Activated CD4-positive, alpha-beta T cell treated with anti-CD3 and anti-CD28 coated beads for 36 hours (primary cell): Measurements from ENCODE around the gene CYP3A5. TPM values are rescaled to one million over a fixed set of nuclear protein-coding genes. Genes with fewer than 3 reads are reported as not detected.

Experiments used
- ATAC-seq: fragments of 200-7000 bp; cut with Tn5 transposase; one replicate; pipeline ENCODE4 v1.10.0; 2021; ENCODE audit warnings: mild to moderate bottlenecking, moderate library complexity
- CTCF ChIA-PET: fragments of 350-600 bp; sonication (Branson Sonifier 250); formaldehyde crosslinking; loops from one replicate; lab custom pipeline; 2021; ENCODE audit warnings: antibody characterized with exemption; lab: Charles Lee
- POLR2A ChIA-PET: fragments of 350-600 bp; sonication (Branson Sonifier 250); formaldehyde crosslinking; loops from one replicate; lab custom pipeline; 2021; ENCODE audit warnings: antibody characterized with exemption, inconsistent platforms; lab: Charles Lee
- DNase-seq: peaks from one replicate; pipeline ENCODE4 v3.0.0-alpha.2; 2020
- H3K27ac Mint-ChIP-seq: one replicate; pipeline ENCODE4 v1.8.0; 2021; ENCODE audit warnings: mixed read lengths
- H3K27me3 Mint-ChIP-seq: one replicate; pipeline ENCODE4 v1.8.0; 2021; ENCODE audit warnings: mixed read lengths
- H3K36me3 Mint-ChIP-seq: one replicate; pipeline ENCODE4 v1.8.0; 2021; ENCODE audit warnings: low read depth, mixed read lengths
- H3K4me1 Mint-ChIP-seq: one replicate; pipeline ENCODE4 v1.8.0; 2021; ENCODE audit warnings: mixed read lengths
- H3K4me3 Mint-ChIP-seq: one replicate; pipeline ENCODE4 v1.8.0; 2021; ENCODE audit warnings: mild to moderate bottlenecking, moderate library complexity, mixed read lengths
- H3K9me3 Mint-ChIP-seq: one replicate; pipeline ENCODE4 v1.8.0; 2021; ENCODE audit warnings: low read depth, mixed read lengths
- intact Hi-C, 2 experiments: fragments of 100-400 bp; cut with DNase I in 1 of 2; cut with micrococcal nuclease in 1 of 2; formaldehyde crosslinking; loops; one replicate each; pipeline versions ENCODE4 v1.14.2 to v1.15.1; 2022 to 2024; cut with DNase I, micrococcal nuclease
- total RNA-seq, 2 experiments: library from RNA; stranded (reverse); gene quantifications; one replicate each; pipeline ENCODE4 v1.2.3, GENCODE V29; 2021

The CYP3A5 gene
- total RNA-seq, 2 experiments from 2014 or later: not detected

DNA sequence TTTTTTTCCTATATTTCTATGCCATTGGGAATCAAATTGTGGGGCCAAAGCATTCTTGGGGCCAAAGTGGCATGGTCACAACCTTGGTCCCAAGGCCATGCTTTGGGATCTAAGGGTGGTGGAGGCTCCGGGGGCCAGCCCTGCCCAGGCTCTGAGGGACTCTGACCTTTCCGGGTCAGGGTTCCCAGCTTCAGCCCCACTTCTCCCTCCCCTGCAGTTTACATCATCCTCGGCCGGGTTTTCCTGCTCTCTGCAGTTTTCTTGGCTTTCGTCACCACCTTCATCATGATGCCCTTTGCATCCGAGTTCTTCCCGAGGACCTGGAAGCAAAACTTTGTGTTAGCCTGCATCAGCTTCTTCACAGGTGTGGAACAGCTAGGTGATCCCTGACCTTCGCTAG, 73.3 kb downstream of the CYP3A5 start:
- Mint-ChIP-seq H3K27ac (no peak overlapping the region), H3K4me1 (no peaks in the 10 kb centered on the region), H3K9me3 (no peaks in the 10 kb centered on the region), H3K4me3 (no peak overlapping the region), H3K36me3 (no peaks in the 10 kb centered on the region), H3K27me3 (no peaks in the 10 kb centered on the region)
- intact Hi-C loops: no loop called here
- ChIA-PET CTCF (no interaction called here), POLR2A (no interaction called here)
- no peak for ATAC-seq
- DNase-seq: no peak

DNA sequence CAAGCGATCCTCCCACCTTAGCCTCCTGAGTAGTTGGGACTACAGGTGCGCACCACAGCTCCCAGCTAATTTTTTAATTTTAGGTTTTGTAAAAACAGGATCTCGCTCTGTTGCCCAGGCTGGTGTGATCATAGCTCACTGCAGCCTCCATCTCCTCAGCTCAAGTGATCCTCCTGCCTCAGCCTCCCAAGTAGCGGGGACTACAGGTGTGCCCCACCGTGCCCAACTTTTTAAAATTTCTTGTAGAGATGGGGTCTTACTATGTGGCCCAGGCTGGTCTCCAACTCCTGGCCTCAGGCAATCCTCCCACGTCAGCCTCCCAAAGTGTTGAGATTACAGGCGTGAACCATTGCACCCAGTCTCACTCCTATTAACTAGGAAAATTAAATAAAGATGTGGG, 74.3 kb downstream of the CYP3A5 start:
- intact Hi-C loops: no loop called here
- POLR2A ChIA-PET: no interaction called here
- H3K36me3 Mint-ChIP-seq: no peaks in the 10 kb centered on the region

DNA sequence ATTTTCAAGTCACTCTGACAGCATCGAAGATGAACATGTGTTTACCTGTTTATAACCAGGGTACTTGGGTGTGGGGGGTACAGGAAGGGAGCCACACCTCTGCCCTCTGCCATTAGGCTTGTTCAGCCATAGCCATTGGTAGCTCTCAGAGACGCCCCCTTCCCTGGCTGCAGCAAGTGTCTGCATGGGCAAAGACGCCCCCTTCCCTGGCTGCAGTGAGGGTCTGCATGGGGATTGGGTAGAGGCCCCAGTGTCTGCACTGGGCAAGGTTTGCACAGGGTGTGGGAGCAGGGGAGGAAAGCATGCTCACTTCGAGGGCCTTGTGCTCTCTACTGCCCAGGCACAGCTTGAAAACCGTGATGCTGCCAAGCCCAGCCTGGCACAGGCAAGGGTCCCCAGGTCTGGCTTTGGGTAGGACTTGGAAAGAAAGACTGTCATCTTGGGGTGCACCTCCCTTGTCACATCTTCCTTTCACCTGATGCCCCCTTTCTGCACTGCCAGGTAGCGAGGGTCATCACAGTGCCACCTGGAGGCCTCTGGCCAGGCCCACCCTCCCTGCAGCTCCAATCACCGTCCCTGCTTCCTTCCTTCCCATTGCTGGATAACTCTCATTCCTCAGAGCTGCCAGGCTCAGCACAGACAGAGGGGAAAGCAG, 78.0 kb downstream of the CYP3A5 start:
- intact Hi-C loops: no loop called here
- Mint-ChIP-seq H3K4me1 (no peaks in the 10 kb centered on the region), H3K27ac (no peak overlapping the region), H3K9me3 (no peaks in the 10 kb centered on the region), H3K4me3 (no peak overlapping the region), H3K27me3 (no peaks in the 10 kb centered on the region), H3K36me3 (no peaks in the 10 kb centered on the region)
- no peak for ATAC-seq
- ChIA-PET CTCF (no interaction called here), POLR2A (no interaction called here)
- no peak for DNase-seq

More for the DNA sequence above, 74.3 kb downstream of the CYP3A5 start:
- no peaks in the 10 kb centered on the region for H3K4me1 Mint-ChIP-seq
- no peak overlapping the region for H3K4me3 Mint-ChIP-seq
- CTCF ChIA-PET: no interaction called here
- ATAC-seq: no peak
- DNase-seq: no peak
- H3K27ac Mint-ChIP-seq: no peak overlapping the region
- H3K27me3 Mint-ChIP-seq: no peaks in the 10 kb centered on the region
- H3K9me3 Mint-ChIP-seq: no peaks in the 10 kb centered on the region

DNA sequence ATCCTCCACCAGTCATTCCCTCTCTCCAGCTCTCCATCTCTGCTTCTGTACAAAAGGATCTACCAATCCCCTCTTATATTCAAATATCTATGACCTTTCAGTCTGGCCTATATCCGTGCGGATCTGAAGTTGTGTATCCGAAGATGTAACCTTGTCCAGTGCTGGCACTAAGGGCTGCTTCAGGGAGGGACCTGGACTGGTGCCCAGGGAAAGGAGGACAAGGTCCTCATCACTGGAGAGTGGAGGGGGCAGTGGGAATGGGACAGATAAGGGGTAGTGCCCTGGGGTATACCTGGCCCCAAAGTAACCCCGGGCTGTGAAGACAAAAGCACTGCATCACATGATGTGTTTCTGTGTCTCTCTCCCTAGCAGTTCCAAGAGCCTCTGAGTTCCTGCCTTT, 80.0 kb downstream of the CYP3A5 start:
- intact Hi-C loops: no loop called here
- POLR2A ChIA-PET: no interaction called here
- no peak for DNase-seq
- no peaks in the 10 kb centered on the region for H3K9me3 Mint-ChIP-seq
- no peak overlapping the region for H3K4me3 Mint-ChIP-seq
- H3K27me3 Mint-ChIP-seq: no peaks in the 10 kb centered on the region
- no peak for ATAC-seq
- H3K27ac Mint-ChIP-seq: no peak overlapping the region
- H3K4me1 Mint-ChIP-seq: no peaks in the 10 kb centered on the region
- H3K36me3 Mint-ChIP-seq: no peaks in the 10 kb centered on the region
- CTCF ChIA-PET: no interaction called here

Other genes with a start within 250 kb of the CYP3A5 start
- gene PTCD1, start 241.2 kb downstream of the CYP3A5 start, total RNA-seq: 1 to 10 TPM; 4.7 to 7.7 TPM
- 10 to 100 TPM; 56.1 to 57.9 TPM for gene CPSF4, start 241.1 kb downstream of the CYP3A5 start, total RNA-seq
- gene ATP5MF, start 213.8 kb downstream of the CYP3A5 start, total RNA-seq: 100 to 1,000 TPM; 342 to 386 TPM
- gene ZNF789, start 207.1 kb downstream of the CYP3A5 start, total RNA-seq: 10 to 100 TPM; 18.2 to 18.9 TPM
- 10 to 100 TPM; 24.8 to 26.3 TPM for gene ZNF394, start 179.7 kb downstream of the CYP3A5 start, total RNA-seq
- 10 to 100 TPM; 10.1 to 12.1 TPM for gene ZKSCAN5, start 175.3 kb downstream of the CYP3A5 start, total RNA-seq
- 1 to 10 TPM; 4.9 to 5.5 TPM for gene FAM200A, start 127.9 kb downstream of the CYP3A5 start, total RNA-seq
- gene ZNF655, start 121.4 kb downstream of the CYP3A5 start, total RNA-seq: 10 to 100 TPM; 51.1 to 52.0 TPM
- gene TMEM225B, start 81.7 kb downstream of the CYP3A5 start, total RNA-seq: under 1 TPM; 0.57 to 0.58 TPM
- 10 to 100 TPM; 20.5 to 25.2 TPM for gene ZSCAN25, start 63.0 kb downstream of the CYP3A5 start, total RNA-seq
- gene CYP3A7, start 55.2 kb upstream of the CYP3A5 start, total RNA-seq: not detected
- gene CYP3A4, start 104.2 kb upstream of the CYP3A5 start, total RNA-seq: not detected
- gene CYP3A43, start 148.0 kb upstream of the CYP3A5 start, total RNA-seq: under 1 TPM in 1 of 2 experiments, not detected in 1; 0.09 TPM
- not detected for gene OR2AE1, start 197.0 kb upstream of the CYP3A5 start, total RNA-seq
- gene TRIM4, start 239.5 kb upstream of the CYP3A5 start, total RNA-seq: 10 to 100 TPM; 23.9 to 25.7 TPM
- gene GJC3, start 249.6 kb upstream of the CYP3A5 start, total RNA-seq: 1 to 10 TPM in 1 of 2 experiments, under 1 TPM in 1; 0.73 to 1.1 TPM